Heart right ventricle (tissue), 16 donors: ENCODE data around the gene OR4K2. TPM values are rescaled to one million over a fixed set of nuclear protein-coding genes. Genes with fewer than 3 reads are reported as not detected.
A peak's percentile ranks its signal among the peaks of the same experiment; 100 is the strongest.
"Not testable (repeated sequence)": the region's sequence is repeated elsewhere in the genome, so short reads cannot be mapped to it uniquely, and the experiment has no call there.

ENCODE experiments used
- ATAC-seq, 8 donors: fragments of 200-7000 bp; cut with Tn5 transposase; one replicate each; pipeline ENCODE4 v1.9.1; 2020; ENCODE audit warnings: mild to moderate bottlenecking in 8 of 8, moderate library complexity in 8 of 8, moderate number of reproducible peaks in 1 of 8
- DNase-seq, 2 donors: peaks; one replicate each; pipeline ENCODE4 v3.0.0-alpha.2; 2020
- H3K27ac ChIP-seq, 10 donors: fragments of 200-600 bp; sonication (generic) in 2 of 10; one replicate each; pipeline versions ENCODE4 v1.5.0 to v1.8.0; 2020 to 2022; ENCODE audit warnings: mild to moderate bottlenecking in 3 of 10
- H3K27me3 ChIP-seq, 7 donors: fragments of 200-600 bp; one replicate each; pipeline ENCODE4 v1.8.0; 2021 to 2022; ENCODE audit warnings: mild to moderate bottlenecking in 2 of 7
- H3K36me3 ChIP-seq, 9 donors: fragments of 200-600 bp; sonication (generic) in 1 of 9; one replicate each; pipeline versions ENCODE4 v1.5.0 to v1.8.0; 2020 to 2022; ENCODE audit warnings: mild to moderate bottlenecking in 2 of 9
- H3K4me1 ChIP-seq, 9 donors: fragments of 200-600 bp; sonication (generic) in 1 of 9; one replicate each; pipeline versions ENCODE4 v1.5.0 to v1.8.0; 2020 to 2022; ENCODE audit warnings: mild to moderate bottlenecking in 4 of 9
- H3K4me3 ChIP-seq, 10 donors: fragments of 200-600 bp; sonication (generic) in 2 of 10; one replicate each; pipeline versions ENCODE4 v1.5.0 to v1.8.0; 2020 to 2022; ENCODE audit warnings: mild to moderate bottlenecking in 7 of 10, moderate library complexity in 2 of 10
- H3K9me3 ChIP-seq, 11 donors: fragments of 200-600 bp in 10 of 11; sonication (generic) in 2 of 11; one replicate each; pipeline versions ENCODE4 v1.5.0 to v1.8.0; 2013 to 2022; ENCODE audit warnings: mild to moderate bottlenecking in 2 of 11, control low read depth in 1 of 11, moderate library complexity in 1 of 11
- WGBS, 2 donors: extraction: QIAGEN DNeasy Blood & Tissue Kit; methylation state at CpG; one replicate each; pipeline ENCODE4 v1.1.7; 2013; ENCODE audit warnings: inconsistent platforms in 1 of 2; 5-methylcytosine and 5-hydroxymethylcytosine counted together
- intact Hi-C, 10 donors: fragments of 100-400 bp; cut with DNase I; formaldehyde crosslinking; loops; one replicate each; pipeline versions ENCODE4 v1.11.1 to v1.14.2; 2022
- long read RNA-seq, 3 donors: library from polyadenylated mRNA; unstranded; transcript quantifications; one replicate each; pipeline ENCODE4 v2.0.0, GENCODE V29; 2020 to 2021
- polyA plus RNA-seq, 2 donors: library from polyadenylated mRNA; stranded (reverse); fragments of 200-250 nt; gene quantifications; one replicate each; pipeline ENCODE4 v1.2.3, GENCODE V29; 2013
- total RNA-seq, 10 donors: library from RNA; stranded (reverse); fragmentation: NEBNext Ultra II Directional in 3 of 10; extraction: Animal tissue kit (Norgen Biotek cat#: 25700) in 3 of 10; gene quantifications; one replicate each; pipeline versions ENCODE4 v1.2.1 to v1.2.4, GENCODE V29; 2021 to 2023
- TF ChIP-seq, protein P1 (sequence below), 9 donors: fragments of 200-600 bp; sonication (generic) in 2 of 9; IDR thresholded peaks; one replicate each; pipeline versions ENCODE4 v1.5.0 to v1.8.0; 2021 to 2022; ENCODE audit warnings: antibody characterized with exemption in 9 of 9, mild to moderate bottlenecking in 5 of 9, moderate library complexity in 1 of 9
- donor health status: Arrhythmogenic right ventricular cardiomyopathy.
- donor health status: ischemic (EF 13 %, LVEDD 7.1; RV severe dilation, severe dysfunction).
- donor health status: healthy with polysubstance abuse.
- donor health status: DM: no; HTN: yes; CAD: no.
- donor health status: DM: no; HTN: no; CAD: no.
- donor health status: ischemic (EF 25% LVEDD 6.9; RV normal size, moderate dysfunction).
- donor health status: ischemic (EF 25% LVEDD 5.7; RV mildly dilated, moderate dysfunction).
- donor health status: healthy.
- donor health status: DM: yes; HTN: yes; CAD: no.
- donor health status: Ischemic cardiomyopathy.
- donor health status: ischemic (EF 35%, LVEDD 5.7; RV mildly dilated, moderate dysfunction).
- donor health status: nonischemic (EF 11% LVEDD 7.7; RV severe dilation, severe dysfunction).
- donor health status: DM: yes; HTN: yes; CAD: no.
- donor health status: PGD.
- donor health status: ischemic (EF 29% LVEDD 5.4; RV normal size, mild dysfunction).
- donor health status: nonischemic (EF 23%, LVEDD 6.1; RV moderate dilation, normal function).

The OR4K2 gene, protein sequence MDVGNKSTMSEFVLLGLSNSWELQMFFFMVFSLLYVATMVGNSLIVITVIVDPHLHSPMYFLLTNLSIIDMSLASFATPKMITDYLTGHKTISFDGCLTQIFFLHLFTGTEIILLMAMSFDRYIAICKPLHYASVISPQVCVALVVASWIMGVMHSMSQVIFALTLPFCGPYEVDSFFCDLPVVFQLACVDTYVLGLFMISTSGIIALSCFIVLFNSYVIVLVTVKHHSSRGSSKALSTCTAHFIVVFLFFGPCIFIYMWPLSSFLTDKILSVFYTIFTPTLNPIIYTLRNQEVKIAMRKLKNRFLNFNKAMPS
- total RNA-seq, result not detected
- polyA plus RNA-seq, result not detected
- long read RNA-seq, donor 1, result 0 reads
- long read RNA-seq, donor 2, result 0 reads
- long read RNA-seq, donor 3, result 0 reads

DNA sequence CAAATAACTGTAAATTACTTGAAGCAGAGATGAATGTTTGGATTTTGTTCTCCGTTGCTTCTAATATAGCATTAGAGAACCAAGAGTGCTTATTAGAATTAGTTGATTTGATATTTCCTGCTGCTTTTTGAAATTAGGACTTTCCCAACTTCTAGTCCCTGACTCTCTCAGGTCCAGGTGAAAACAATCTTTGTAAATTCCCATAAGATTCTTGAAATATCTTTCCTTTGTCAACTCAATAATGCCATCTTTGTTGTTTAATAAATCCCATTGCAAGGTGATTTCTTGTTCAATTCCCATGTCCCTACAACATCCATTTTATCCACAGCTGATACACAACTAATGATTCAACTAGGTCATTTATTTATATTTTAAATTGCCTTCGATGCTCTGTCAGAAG lies at the start of gene OR4K2:
Gene OR4K2, plus strand, starts transcription at position 301 of the 400 bp plus-strand sequence. CDS start 1,126 bp downstream, outside the sequence.
- Histone ChIP-seq H3K4me1 (no peaks in the 10 kb centered on the region), H3K27ac (no peak within 1 kb of the TSS), H3K27me3 (no peaks in the 10 kb centered on the region), H3K36me3 (no peaks in the 10 kb centered on the region), H3K9me3 (peaks cover 0 to 20% (median 4%) of the 10 kb centered on the region in 11 donors), H3K4me3 (no peak within 1 kb of the TSS)
- ATAC-seq (no peak), DNase-seq (no peak)
- TF ChIP-seq, protein P1, sequence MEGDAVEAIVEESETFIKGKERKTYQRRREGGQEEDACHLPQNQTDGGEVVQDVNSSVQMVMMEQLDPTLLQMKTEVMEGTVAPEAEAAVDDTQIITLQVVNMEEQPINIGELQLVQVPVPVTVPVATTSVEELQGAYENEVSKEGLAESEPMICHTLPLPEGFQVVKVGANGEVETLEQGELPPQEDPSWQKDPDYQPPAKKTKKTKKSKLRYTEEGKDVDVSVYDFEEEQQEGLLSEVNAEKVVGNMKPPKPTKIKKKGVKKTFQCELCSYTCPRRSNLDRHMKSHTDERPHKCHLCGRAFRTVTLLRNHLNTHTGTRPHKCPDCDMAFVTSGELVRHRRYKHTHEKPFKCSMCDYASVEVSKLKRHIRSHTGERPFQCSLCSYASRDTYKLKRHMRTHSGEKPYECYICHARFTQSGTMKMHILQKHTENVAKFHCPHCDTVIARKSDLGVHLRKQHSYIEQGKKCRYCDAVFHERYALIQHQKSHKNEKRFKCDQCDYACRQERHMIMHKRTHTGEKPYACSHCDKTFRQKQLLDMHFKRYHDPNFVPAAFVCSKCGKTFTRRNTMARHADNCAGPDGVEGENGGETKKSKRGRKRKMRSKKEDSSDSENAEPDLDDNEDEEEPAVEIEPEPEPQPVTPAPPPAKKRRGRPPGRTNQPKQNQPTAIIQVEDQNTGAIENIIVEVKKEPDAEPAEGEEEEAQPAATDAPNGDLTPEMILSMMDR (IDR thresholded peaks at IDR 0.05), result no peak
- 40 to 51% methylated on average over 2 of the region's 2 CpGs for WGBS, 2 donors
- intact Hi-C loops, result no loop called here

DNA sequence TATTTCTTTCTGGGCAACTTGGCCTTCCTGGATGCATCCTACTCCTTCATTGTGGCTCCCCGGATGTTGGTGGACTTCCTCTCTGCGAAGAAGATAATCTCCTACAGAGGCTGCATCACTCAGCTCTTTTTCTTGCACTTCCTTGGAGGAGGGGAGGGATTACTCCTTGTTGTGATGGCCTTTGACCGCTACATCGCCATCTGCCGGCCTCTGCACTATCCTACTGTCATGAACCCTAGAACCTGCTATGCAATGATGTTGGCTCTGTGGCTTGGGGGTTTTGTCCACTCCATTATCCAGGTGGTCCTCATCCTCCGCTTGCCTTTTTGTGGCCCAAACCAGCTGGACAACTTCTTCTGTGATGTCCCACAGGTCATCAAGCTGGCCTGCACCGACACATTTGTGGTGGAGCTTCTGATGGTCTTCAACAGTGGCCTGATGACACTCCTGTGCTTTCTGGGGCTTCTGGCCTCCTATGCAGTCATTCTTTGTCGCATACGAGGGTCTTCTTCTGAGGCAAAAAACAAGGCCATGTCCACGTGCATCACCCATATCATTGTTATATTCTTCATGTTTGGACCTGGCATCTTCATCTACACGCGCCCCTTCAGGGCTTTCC lies 47.2 kb upstream of the OR4K2 start:
- H3K9me3 ChIP-seq, result peaks cover 0 to 18% (median 0%) of the 10 kb centered on the region in 11 donors
- H3K27ac ChIP-seq, ATAC-seq, DNase-seq, H3K27me3 ChIP-seq, intact Hi-C loops, H3K36me3 ChIP-seq, H3K4me1 ChIP-seq, H3K4me3 ChIP-seq: not testable (repeated sequence)
- 51 to 55% methylated on average over 12 of the region's 12 CpGs for WGBS, 2 donors

DNA sequence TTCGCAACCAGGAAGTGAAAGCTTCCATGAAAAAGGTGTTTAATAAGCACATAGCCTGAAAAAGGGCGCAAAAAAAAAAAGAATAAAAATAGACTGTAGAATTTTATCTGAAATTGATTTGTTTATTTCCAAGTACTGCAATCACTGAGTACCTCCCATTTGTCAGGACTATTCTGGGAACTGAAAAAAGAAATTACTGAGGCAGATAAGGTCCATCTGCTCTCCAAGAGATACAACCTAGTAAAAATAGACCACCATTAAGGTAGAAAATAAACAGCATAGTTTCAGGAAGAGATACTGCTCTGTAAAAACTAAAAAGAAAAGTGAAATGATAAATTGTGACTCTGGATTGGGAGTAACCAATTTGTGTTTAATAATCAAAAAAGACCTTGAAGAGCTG lies 46.6 kb upstream of the OR4K2 start:
- H3K4me1 ChIP-seq, result no peaks in the 10 kb centered on the region
- H3K36me3 ChIP-seq, result no peaks in the 10 kb centered on the region
- TF ChIP-seq, protein P1 (IDR thresholded peaks at IDR 0.05), result no peak
- no peak for ATAC-seq
- DNase-seq, result no peak
- H3K27me3 ChIP-seq, result no peaks in the 10 kb centered on the region
- no peak overlapping the region for H3K27ac ChIP-seq
- 75 to 80% methylated on average over 2 of the region's 2 CpGs for WGBS, 2 donors
- peaks cover 0 to 24% (median 0%) of the 10 kb centered on the region in 11 donors for H3K9me3 ChIP-seq
- no peak overlapping the region for H3K4me3 ChIP-seq
- intact Hi-C loops, result no loop called here

DNA sequence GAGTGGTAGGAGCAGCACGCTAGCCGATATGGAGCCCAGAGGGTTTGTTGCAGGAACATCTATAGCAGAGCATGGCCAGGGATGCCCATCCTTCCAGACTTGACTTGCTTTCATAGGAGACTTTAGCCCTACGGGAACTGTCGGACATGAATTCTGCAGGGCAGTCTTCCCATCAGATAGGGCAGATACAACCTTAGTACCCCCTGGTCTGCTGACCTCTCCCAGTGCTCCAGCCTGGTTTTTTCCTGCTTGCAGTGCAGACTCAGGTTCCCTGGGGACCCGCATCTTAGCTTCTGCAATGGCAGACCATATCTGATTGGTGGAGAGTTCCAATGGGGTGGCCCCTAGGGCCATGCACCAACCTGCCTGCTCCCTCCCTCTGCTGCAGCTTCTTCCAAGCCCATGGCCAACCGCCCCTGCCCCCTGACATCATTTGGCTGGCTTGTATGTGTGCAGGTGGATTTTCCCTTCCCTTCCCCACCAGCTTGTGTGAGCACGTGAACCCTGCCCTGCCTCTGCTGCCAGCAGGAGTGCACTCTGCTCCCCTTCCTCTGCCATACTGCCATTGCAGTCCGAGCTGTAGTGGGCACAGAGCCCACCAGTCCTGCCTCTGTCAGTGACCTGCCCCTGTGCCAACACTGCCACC lies 40.6 kb upstream of the OR4K2 start:
- intact Hi-C loops, DNase-seq, H3K36me3 ChIP-seq, H3K27ac ChIP-seq, H3K4me1 ChIP-seq, H3K4me3 ChIP-seq, H3K27me3 ChIP-seq: not testable (repeated sequence)
- 75 to 77% methylated on average over 8 of the region's 8 CpGs for WGBS, 2 donors
- ATAC-seq, result peak in 2 of 8 donors; percentile 10 to 14
- peaks cover 0 to 83% (median 14%) of the 10 kb centered on the region in 11 donors for H3K9me3 ChIP-seq

DNA sequence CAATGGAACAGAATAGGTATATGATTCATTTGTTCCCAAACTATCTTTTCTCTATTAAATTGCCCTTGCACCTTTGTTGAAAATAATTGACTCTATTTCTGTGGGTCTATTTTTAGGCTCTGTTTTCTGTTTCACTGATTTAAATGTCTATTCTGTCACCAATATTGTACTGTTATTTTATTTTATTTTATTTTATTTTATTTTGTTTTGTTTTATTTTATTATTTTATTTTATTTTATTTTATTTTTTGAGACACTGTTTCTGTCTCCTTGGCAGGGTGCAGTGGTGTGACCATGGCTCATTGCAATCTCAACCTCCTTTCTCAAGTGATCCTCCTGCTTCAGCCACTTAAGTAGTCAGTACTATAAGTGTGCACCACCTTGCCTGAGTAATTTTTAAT lies 36.5 kb upstream of the OR4K2 start:
- Histone ChIP-seq H3K27me3 (no peaks in the 10 kb centered on the region), H3K27ac (no peak overlapping the region), H3K36me3 (no peaks in the 10 kb centered on the region), H3K4me1 (no peaks in the 10 kb centered on the region), H3K9me3 (peaks cover 0 to 75% (median 7%) of the 10 kb centered on the region in 11 donors), H3K4me3 (no peak overlapping the region)
- DNase-seq, result no peak
- TF ChIP-seq, protein P1 (IDR thresholded peaks at IDR 0.05), result no peak
- ATAC-seq, result no peak
- intact Hi-C loops, result no loop called here
